HG03039 (cell line): ENCODE results near the gene DDX1.
"Not testable (repeated sequence)": the region's sequence is repeated elsewhere in the genome, so short reads cannot be mapped to it uniquely, and the experiment has no call there.

ENCODE experiments used
- ATAC-seq: cut with Tn5 transposase; IDR thresholded peaks from one replicate; pipeline ENCODE4 v1.9.1; 2021; ENCODE audit warnings: mild to moderate bottlenecking, moderate library complexity; ENCODE audit not compliant: unreplicated experiment

DDX1 gene

GRCh38 chr2:15614545-15615300, 23.1 kb downstream of the DDX1 start:
- no peak for ATAC-seq

- ATAC-seq, result no peak
Observed at GRCh38 chr2:15615301-15615920, 23.7 kb downstream of the DDX1 start.

GRCh38 chr2:15616429-15616828, 24.8 kb downstream of the DDX1 start:
- no peak for ATAC-seq

- no peak for ATAC-seq
Observed at GRCh38 chr2:15616850-15617777, 25.4 kb downstream of the DDX1 start.

- ATAC-seq, result no peak
Observed at GRCh38 chr2:15617778-15618448, 26.2 kb downstream of the DDX1 start.

- no peak for ATAC-seq
Observed at GRCh38 chr2:15618449-15618855, 26.8 kb downstream of the DDX1 start.

- ATAC-seq, result no peak
Observed at GRCh38 chr2:15619076-15619475, 27.4 kb downstream of the DDX1 start.

GRCh38 chr2:15619510-15619909, 27.8 kb downstream of the DDX1 start:
- ATAC-seq, result no peak

GRCh38 chr2:15619938-15620337, 28.3 kb downstream of the DDX1 start:
- ATAC-seq, result no peak

GRCh38 chr2:15620340-15620739, 28.7 kb downstream of the DDX1 start:
- ATAC-seq, result no peak

GRCh38 chr2:15620857-15621471, 29.3 kb downstream of the DDX1 start:
- ATAC-seq, result no peak

GRCh38 chr2:15621472-15621870, 29.8 kb downstream of the DDX1 start:
- ATAC-seq, result not testable (repeated sequence)

- no peak for ATAC-seq
Observed at GRCh38 chr2:15622214-15622613, 30.5 kb downstream of the DDX1 start.

- ATAC-seq, result no peak
Observed at GRCh38 chr2:15622614-15623480, 31.2 kb downstream of the DDX1 start.

- ATAC-seq, result no peak
Observed at GRCh38 chr2:15623481-15623796, 31.8 kb downstream of the DDX1 start.

GRCh38 chr2:15623898-15624541, 32.4 kb downstream of the DDX1 start:
- ATAC-seq, result no peak

GRCh38 chr2:15624903-15625302, 33.2 kb downstream of the DDX1 start:
- no peak for ATAC-seq

GRCh38 chr2:15625344-15626036, 33.8 kb downstream of the DDX1 start:
- no peak for ATAC-seq

GRCh38 chr2:15626126-15626525, 34.5 kb downstream of the DDX1 start:
- ATAC-seq, result no peak
